A673 (cell line): ENCODE results near the gene HERC5. TPM values are rescaled to one million over a fixed set of nuclear protein-coding genes. Genes with fewer than 3 reads are reported as not detected.

Source experiments
- BruUV-seq: library from RNA; stranded (reverse); fragments of 400-500 nt; replicated peaks from 2 replicates; lab custom pipeline; 2021; lab: Mats Ljungman, UMichigan
- CTCF ChIA-PET: fragments of 300-600 bp; sonication (Branson Sonifier 250); formaldehyde crosslinking; loops from one replicate; lab custom pipeline; 2022; ENCODE audit warnings: antibody characterized with exemption; lab: Charles Lee
- POLR2A ChIA-PET: fragments of 300-600 bp; sonication (Branson Sonifier 250); formaldehyde crosslinking; loops from one replicate; lab custom pipeline; 2022; ENCODE audit warnings: antibody characterized with exemption; ENCODE audit not compliant: low non-redundant PET; lab: Charles Lee
- DNase-seq: peaks from one replicate; pipeline ENCODE4 v3.0.0-alpha.2; 2015; ENCODE audit warnings: low spot score
- H3K27ac ChIP-seq: fragments of 200-600 bp; sonication (generic); 2 replicates; pipeline ENCODE4 v1.5.1; 2016; ENCODE audit warnings: mixed run types, low read depth, mild to moderate bottlenecking, mixed read lengths, antibody characterized with exemption, low read length; ENCODE audit not compliant: poor library complexity, severe bottlenecking
- H3K27me3 ChIP-seq: fragments of 200-600 bp; sonication (generic); replicated peaks from 2 replicates; pipeline ENCODE4 v1.6.1; 2017; ENCODE audit warnings: mixed run types, low read depth, mild to moderate bottlenecking, mixed read lengths, antibody characterized with exemption, low read length; ENCODE audit not compliant: insufficient read depth, poor library complexity
- H3K36me3 ChIP-seq: fragments of 200-600 bp; sonication (generic); 2 replicates; pipeline ENCODE4 v1.6.1; 2016; ENCODE audit warnings: mixed run types, mild to moderate bottlenecking, mixed read lengths, antibody characterized with exemption, low read length; ENCODE audit not compliant: insufficient read depth, poor library complexity, severe bottlenecking
- H3K4me1 ChIP-seq: fragments of 200-600 bp; sonication (generic); 2 replicates; pipeline ENCODE4 v1.6.1; 2017; ENCODE audit warnings: mixed run types, mild to moderate bottlenecking, mixed read lengths, antibody characterized with exemption, low read length; ENCODE audit not compliant: insufficient read depth, poor library complexity, severe bottlenecking
- H3K4me3 ChIP-seq: fragments of 200-600 bp; sonication (generic); 2 replicates; pipeline ENCODE4 v1.5.1; 2016; ENCODE audit warnings: low read depth, mixed run types, mild to moderate bottlenecking, mixed read lengths, low read length; ENCODE audit not compliant: poor library complexity, severe bottlenecking
- H3K9me3 ChIP-seq: fragments of 200-600 bp; sonication (generic); 2 replicates; pipeline ENCODE4 v1.6.1; 2016; ENCODE audit warnings: mixed run types, low read depth, mild to moderate bottlenecking, mixed read lengths, antibody characterized with exemption, low read length; ENCODE audit not compliant: poor library complexity, severe bottlenecking
- CTCF ChIP-seq: fragments of 300-800, 200-600 bp; sonication (generic); conservative IDR thresholded peaks from 2 replicates; pipeline ENCODE4 v1.5.1; 2017; ENCODE audit warnings: low read depth, mild to moderate bottlenecking, antibody characterized with exemption, low read length, moderate library complexity, mixed read lengths
- EZH2 ChIP-seq: fragments of 200-600 bp; sonication (generic); IDR thresholded peaks from 2 replicates; pipeline ENCODE4 v1.6.1; 2017; ENCODE audit warnings: borderline replicate concordance, low read depth, mild to moderate bottlenecking, mixed read lengths, antibody characterized with exemption, low read length; ENCODE audit not compliant: poor library complexity, severe bottlenecking
- intact Hi-C: fragments of 100-400 bp; cut with micrococcal nuclease; formaldehyde crosslinking; loops from one replicate; pipeline ENCODE4 v1.10.0; 2022; ENCODE audit not compliant: unreplicated experiment
- total RNA-seq: library from RNA; stranded (reverse); gene quantifications from 2 replicates; pipeline ENCODE4 v1.2.3, GENCODE V29; 2021

The HERC5 gene
- total RNA-seq, 1 experiment from 2014 or later: 0.54 TPM

- Histone ChIP-seq H3K27ac (no peak overlapping the region), H3K9me3 (no peaks in the 10 kb centered on the region), H3K4me1 (no peaks in the 10 kb centered on the region), H3K4me3 (peak overlapping the region; percentile 46), H3K27me3 (peaks cover 14% of the 10 kb centered on the region), H3K36me3 (no peaks in the 10 kb centered on the region)
- intact Hi-C loops: loop anchor here (10.0 kb wide), 1 partner anchor 93 kb away; no protein-coding TSS in a partner anchor
- TF ChIP-seq CTCF (no peak), EZH2 (no peak)
- no peak for DNase-seq
- ChIA-PET CTCF (interaction anchor here (0.7 kb wide), 1 partner anchor 8 kb away, joined by 4 read pairs; no protein-coding TSS in a partner anchor), POLR2A (interaction anchor here (0.6 kb wide), 1 partner anchor 21 kb away, joined by 6 read pairs; no protein-coding TSS in a partner anchor)
- BruUV-seq: no TSS peak
Measured at GRCh38 chr4:88457307-88458103, 586 bp downstream of the HERC5 start.

GRCh38 chr4:88458104-88458740, 1.3 kb downstream of the HERC5 start:
- DNase-seq: no peak
- intact Hi-C loops: loop anchor here (10.0 kb wide), 1 partner anchor 93 kb away; no protein-coding TSS in a partner anchor
- Histone ChIP-seq H3K36me3 (no peaks in the 10 kb centered on the region), H3K27ac (no peak overlapping the region), H3K27me3 (peaks cover 14% of the 10 kb centered on the region), H3K4me3 (no peak overlapping the region), H3K4me1 (no peaks in the 10 kb centered on the region), H3K9me3 (no peaks in the 10 kb centered on the region)
- TF ChIP-seq CTCF (no peak), EZH2 (no peak)
- ChIA-PET POLR2A (no interaction called here), CTCF (interaction anchor here (0.7 kb wide), 1 partner anchor 9 kb away, joined by 4 read pairs; no protein-coding TSS in a partner anchor)
- no TSS peak for BruUV-seq

GRCh38 chr4:88465653-88466192, 8.8 kb downstream of the HERC5 start:
- POLR2A ChIA-PET: no interaction called here
- no peaks in the 10 kb centered on the region for H3K9me3 ChIP-seq
- TF ChIP-seq EZH2 (no peak), CTCF (no peak)
- CTCF ChIA-PET: no interaction called here
- no peak overlapping the region for H3K27ac ChIP-seq
- H3K27me3 ChIP-seq: no peaks in the 10 kb centered on the region
- intact Hi-C loops: no loop called here
- DNase-seq: no peak
- BruUV-seq: no TSS peak
- no peaks in the 10 kb centered on the region for H3K4me1 ChIP-seq
- H3K4me3 ChIP-seq: no peak overlapping the region
- H3K36me3 ChIP-seq: no peaks in the 10 kb centered on the region
